IMR-90 (cell line): ENCODE data around the gene FASTKD1. TPM values are rescaled to one million over a fixed set of nuclear protein-coding genes. Genes with fewer than 3 reads are reported as not detected.

Experiments
- ATAC-seq: fragments of 200-7000 bp; cut with Tn5 transposase; 2 replicates; pipeline ENCODE4 v1.9.1; 2020; ENCODE audit warnings: low read depth, mild to moderate bottlenecking, moderate library complexity
- BruUV-seq: library from RNA; stranded (reverse); fragments of 400-500 nt; replicated peaks from 2 replicates; lab custom pipeline; 2021; lab: Mats Ljungman, UMichigan
- CTCF ChIA-PET: fragments of 300-600 bp; formaldehyde crosslinking; extraction: SDS; loops from one replicate; lab custom pipeline; 2021; ENCODE audit warnings: antibody characterized with exemption; lab: Yijun Ruan, JAX
- POLR2A ChIA-PET: fragments of 300-600 bp; sonication (Branson Sonifier 250); formaldehyde crosslinking; loops from one replicate; lab custom pipeline; 2022; ENCODE audit warnings: antibody characterized with exemption; ENCODE audit not compliant: unreplicated experiment; lab: Charles Lee
- DNase-seq: peaks from one replicate; pipeline ENCODE4 v3.0.0; 2013
- H2AFZ ChIP-seq: replicated peaks from 2 replicates; pipeline ENCODE3; 2013; ENCODE audit warnings: low read length, mild to moderate bottlenecking; ENCODE audit not compliant: poor library complexity
- H2AK5ac ChIP-seq: 2 replicates; pipeline ENCODE4 v1.6.1; 2013; ENCODE audit warnings: low read depth, low read length, inconsistent platforms
- H2AK9ac ChIP-seq: replicated peaks from 2 replicates; pipeline ENCODE3; 2013; ENCODE audit warnings: mild to moderate bottlenecking, low read depth, low read length, moderate library complexity; ENCODE audit not compliant: poor library complexity
- H2BK120ac ChIP-seq: 2 replicates; pipeline ENCODE4 v1.6.1; 2013; ENCODE audit warnings: low read depth, low read length, inconsistent platforms
- H2BK15ac ChIP-seq: 3 replicates; pipeline ENCODE4 v1.6.1; 2013; ENCODE audit warnings: low read depth, low read length, inconsistent platforms
- H2BK20ac ChIP-seq: 2 replicates; pipeline ENCODE4 v1.6.1; 2013; ENCODE audit warnings: low read depth, mild to moderate bottlenecking, inconsistent platforms, low read length, moderate library complexity
- H2BK5ac ChIP-seq: 2 replicates; pipeline ENCODE4 v1.6.1; 2013; ENCODE audit warnings: mild to moderate bottlenecking, low read depth, low read length, inconsistent platforms; ENCODE audit not compliant: poor library complexity, severe bottlenecking
- H3K14ac ChIP-seq: replicated peaks from 2 replicates; pipeline ENCODE4 v1.6.1; 2013; ENCODE audit warnings: low read depth, low read length, inconsistent platforms
- H3K18ac ChIP-seq: 2 replicates; pipeline ENCODE4 v1.6.1; 2013; ENCODE audit warnings: low read depth, low read length, control low read depth
- H3K23ac ChIP-seq: 2 replicates; pipeline ENCODE4 v1.6.1; 2013; ENCODE audit warnings: low read depth, low read length, inconsistent platforms
- H3K27ac ChIP-seq: 2 replicates; pipeline ENCODE4 v1.5.1; 2013; ENCODE audit warnings: mild to moderate bottlenecking, control low read depth, low read length; ENCODE audit not compliant: insufficient read depth
- H3K27me3 ChIP-seq: 2 replicates; pipeline ENCODE4 v1.6.1; 2013; ENCODE audit warnings: low read length; ENCODE audit not compliant: control insufficient read depth, insufficient read depth
- H3K36me3 ChIP-seq: 2 replicates; pipeline ENCODE4 v1.6.1; 2013; ENCODE audit warnings: low read length, mixed read lengths; ENCODE audit not compliant: control insufficient read depth, insufficient read depth
- H3K4ac ChIP-seq: 2 replicates; pipeline ENCODE4 v1.6.1; 2013; ENCODE audit warnings: low read depth, low read length, inconsistent platforms
- H3K4me1 ChIP-seq: 2 replicates; pipeline ENCODE4 v1.6.1; 2013; ENCODE audit warnings: low read length, mixed read lengths; ENCODE audit not compliant: control insufficient read depth, insufficient read depth
- H3K4me2 ChIP-seq: 2 replicates; pipeline ENCODE4 v1.6.1; 2013; ENCODE audit warnings: low read depth, mild to moderate bottlenecking, control low read depth, low read length, moderate library complexity
- H3K4me3 ChIP-seq: 2 replicates; pipeline ENCODE4 v1.5.1; 2013; ENCODE audit warnings: low read depth, mild to moderate bottlenecking, control low read depth, low read length, moderate library complexity; ENCODE audit not compliant: insufficient read depth
- H3K56ac ChIP-seq: 2 replicates; pipeline ENCODE4 v1.6.1; 2013; ENCODE audit warnings: low read length, inconsistent platforms; ENCODE audit not compliant: insufficient read depth; ENCODE audit errors: extremely low read depth
- H3K79me1 ChIP-seq, 2 experiments: 2 replicates each; pipeline ENCODE4 v1.6.1; 2013; ENCODE audit warnings: low read length in 2 of 2, inconsistent platforms in 1 of 2, low read depth in 1 of 2
- H3K9ac ChIP-seq: 2 replicates; pipeline ENCODE4 v1.6.1; 2013; ENCODE audit warnings: low read depth, low read length, control low read depth
- H3K9me1 ChIP-seq: 2 replicates; pipeline ENCODE4 v1.6.1; 2013; ENCODE audit warnings: low read length, inconsistent platforms; ENCODE audit not compliant: insufficient read depth
- H3K9me3 ChIP-seq: 2 replicates; pipeline ENCODE4 v1.6.1; 2013; ENCODE audit warnings: low read length; ENCODE audit not compliant: control insufficient read depth, insufficient read depth
- H4K20me1 ChIP-seq: 2 replicates; pipeline ENCODE4 v1.6.1; 2013; ENCODE audit warnings: low read length, inconsistent platforms; ENCODE audit not compliant: insufficient read depth
- H4K5ac ChIP-seq: 2 replicates; pipeline ENCODE4 v1.6.1; 2013; ENCODE audit warnings: mild to moderate bottlenecking, low read depth, low read length, control low read depth
- H4K8ac ChIP-seq, 2 experiments: 2 replicates each; pipeline ENCODE4 v1.6.1; 2013; ENCODE audit warnings: low read depth in 2 of 2, low read length in 2 of 2, control low read depth in 1 of 2, inconsistent platforms in 1 of 2
- H4K91ac ChIP-seq: 2 replicates; pipeline ENCODE4 v1.6.1; 2013; ENCODE audit warnings: low read depth, low read length, inconsistent platforms; ENCODE audit not compliant: insufficient read depth
- BHLHE40 ChIP-seq: fragments of 150-350 bp; IDR thresholded peaks from 2 replicates; pipeline ENCODE4 v1.6.1; 2016; ENCODE audit warnings: mild to moderate bottlenecking, low read depth, low read length
- CEBPB ChIP-seq: IDR thresholded peaks from 2 replicates; pipeline ENCODE4 v1.6.1; 2012; ENCODE audit warnings: low read depth, low read length, improper control_type of control experiment
- CHD1 ChIP-seq: IDR thresholded peaks from 2 replicates; pipeline ENCODE4 v1.6.1; 2012; ENCODE audit warnings: low read depth, low read length, improper control_type of control experiment
- FOS ChIP-seq: fragments of 150-350 bp; IDR thresholded peaks from 2 replicates; pipeline ENCODE4 v1.6.1; 2016; ENCODE audit warnings: low read depth, low read length
- MAFK ChIP-seq: IDR thresholded peaks from 2 replicates; pipeline ENCODE4 v1.6.1; 2012; ENCODE audit warnings: low read depth, low read length, improper control_type of control experiment
- MAZ ChIP-seq: IDR thresholded peaks from 2 replicates; pipeline ENCODE4 v1.6.1; 2012; ENCODE audit warnings: low read depth, mild to moderate bottlenecking, low read length, improper control_type of control experiment, moderate library complexity, borderline replicate concordance
- MXI1 ChIP-seq: IDR thresholded peaks from 2 replicates; pipeline ENCODE4 v1.6.1; 2012; ENCODE audit warnings: low read depth, mild to moderate bottlenecking, low read length, moderate library complexity, borderline replicate concordance
- NFE2L2 ChIP-seq: fragments of 150-350 bp; IDR thresholded peaks from 2 replicates; pipeline ENCODE4 v1.6.1; 2016; ENCODE audit warnings: low read depth, mild to moderate bottlenecking, low read length
- POLR2A ChIP-seq: IDR thresholded peaks from 2 replicates; pipeline ENCODE4 v1.6.1; 2012; ENCODE audit warnings: mild to moderate bottlenecking, low read depth, low read length
- RAD21 ChIP-seq: IDR thresholded peaks from 2 replicates; pipeline ENCODE4 v1.6.1; 2012; ENCODE audit warnings: low read length, improper control_type of control experiment
- RCOR1 ChIP-seq: IDR thresholded peaks from 2 replicates; pipeline ENCODE4 v1.6.1; 2012; ENCODE audit warnings: mild to moderate bottlenecking, low read length, improper control_type of control experiment; ENCODE audit not compliant: insufficient replicate concordance
- RFX5 ChIP-seq: IDR thresholded peaks from 2 replicates; pipeline ENCODE4 v1.8.0; 2012; ENCODE audit warnings: low read depth, mild to moderate bottlenecking, low read length, moderate library complexity
- SMC3 ChIP-seq: fragments of 150-350 bp; IDR thresholded peaks from 2 replicates; pipeline ENCODE4 v1.6.1; 2016; ENCODE audit warnings: low read depth, mild to moderate bottlenecking, antibody characterized with exemption, low read length, moderate library complexity
- WGBS, 2 experiments: methylation state at CpG; one replicate each; pipeline versions ENCODE4 v1.1.5 to v1.1.7; 2013; ENCODE audit warnings: missing lambda C conversion rate in 2 of 2; ENCODE audit not compliant: insufficient read length in 1 of 2; ENCODE audit errors: extremely low coverage in 2 of 2; 5-methylcytosine and 5-hydroxymethylcytosine counted together
- dilution Hi-C: fragments of 300-500 bp; cut with HindIII; formaldehyde crosslinking; loops from one replicate; pipeline ENCODE4 v1.14.3; 2018; ENCODE audit warnings: low sequenced_read_pairs; ENCODE audit not compliant: unreplicated experiment
- in situ Hi-C: fragments of 300-500 bp; cut with MboI; formaldehyde crosslinking; loops from 3 replicates; pipeline ENCODE4 v1.14.3; 2019; ENCODE audit warnings: low sequenced_read_pairs, inconsistent platforms, mixed read lengths
- intact Hi-C: fragments of 100-400 bp; cut with micrococcal nuclease; formaldehyde crosslinking; loops from 2 replicates; pipeline ENCODE4 v1.10.0; 2022
- polyA plus RNA-seq, 3 experiments: library from polyadenylated mRNA; depleted of rRNA; stranded (reverse); fragments of >200 nt; gene quantifications; 2 replicates each; pipeline ENCODE4 v1.2.3, GENCODE V29; 2012; ENCODE audit warnings: low replicate concordance in 1 of 3
- total RNA-seq: library from RNA; depleted of rRNA; stranded (reverse); fragments of >200 nt; gene quantifications from 2 replicates; pipeline ENCODE4 v1.2.3, GENCODE V29; 2012
- TF ChIP-seq, protein P1 (sequence below): fragments of 150-350 bp; IDR thresholded peaks from 2 replicates; pipeline ENCODE4 v1.6.1; 2016; ENCODE audit warnings: low read depth, mild to moderate bottlenecking, low read length, moderate library complexity, borderline replicate concordance
- TF ChIP-seq, protein P2 (sequence below): fragments of 150-350 bp; IDR thresholded peaks from 2 replicates; pipeline ENCODE4 v1.6.1; 2017; ENCODE audit warnings: mild to moderate bottlenecking, antibody characterized with exemption, low read length, low read depth
- TF ChIP-seq, protein P3 (sequence below): conservative IDR thresholded peaks from 2 replicates; pipeline ENCODE4 v1.5.1; 2012; ENCODE audit warnings: mild to moderate bottlenecking, low read depth, low read length, improper control_type of control experiment

FASTKD1 gene
- total and polyA plus RNA-seq, 2 of the 4 experiments (the other 2 are of a cell fraction): 11.4 to 11.5 TPM

DNA sequence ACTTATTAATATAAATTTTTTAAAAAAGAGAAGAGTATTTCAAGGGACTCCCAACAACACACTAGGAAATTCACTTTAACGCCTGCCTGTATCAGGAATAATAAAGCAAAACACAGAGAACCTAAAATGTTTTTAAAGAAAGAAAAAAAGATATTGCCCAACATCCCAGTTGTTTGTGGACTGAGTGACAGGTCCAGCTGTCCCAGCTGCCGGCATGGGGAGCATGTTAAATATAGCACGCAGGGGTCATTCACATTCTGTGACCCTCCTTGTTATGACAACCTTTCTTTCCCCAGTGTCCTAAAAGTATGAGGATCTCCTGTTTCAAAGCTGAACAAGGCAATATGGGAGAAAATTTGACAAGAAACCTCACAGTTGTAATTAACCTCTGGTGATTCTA is 59.7 kb downstream of the FASTKD1 start:
- BruUV-seq: no TSS peak
- POLR2A ChIA-PET: no interaction called here
- no peak overlapping the region for H3K9ac ChIP-seq
- no peak overlapping the region for H2AFZ ChIP-seq
- no peak for DNase-seq
- no peak overlapping the region for H4K8ac ChIP-seq
- intact Hi-C loops: no loop called here
- TF ChIP-seq NFE2L2 (no peak), RCOR1 (no peak), FOS (no peak), MAZ (no peak), RAD21 (no peak), CEBPB (no peak), BHLHE40 (no peak), MXI1 (no peak), CHD1 (no peak), RFX5 (no peak), POLR2A (no peak), SMC3 (no peak), MAFK (no peak)
- TF ChIP-seq, protein P1, sequence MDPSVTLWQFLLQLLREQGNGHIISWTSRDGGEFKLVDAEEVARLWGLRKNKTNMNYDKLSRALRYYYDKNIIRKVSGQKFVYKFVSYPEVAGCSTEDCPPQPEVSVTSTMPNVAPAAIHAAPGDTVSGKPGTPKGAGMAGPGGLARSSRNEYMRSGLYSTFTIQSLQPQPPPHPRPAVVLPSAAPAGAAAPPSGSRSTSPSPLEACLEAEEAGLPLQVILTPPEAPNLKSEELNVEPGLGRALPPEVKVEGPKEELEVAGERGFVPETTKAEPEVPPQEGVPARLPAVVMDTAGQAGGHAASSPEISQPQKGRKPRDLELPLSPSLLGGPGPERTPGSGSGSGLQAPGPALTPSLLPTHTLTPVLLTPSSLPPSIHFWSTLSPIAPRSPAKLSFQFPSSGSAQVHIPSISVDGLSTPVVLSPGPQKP: no peak
- TF ChIP-seq, protein P2, sequence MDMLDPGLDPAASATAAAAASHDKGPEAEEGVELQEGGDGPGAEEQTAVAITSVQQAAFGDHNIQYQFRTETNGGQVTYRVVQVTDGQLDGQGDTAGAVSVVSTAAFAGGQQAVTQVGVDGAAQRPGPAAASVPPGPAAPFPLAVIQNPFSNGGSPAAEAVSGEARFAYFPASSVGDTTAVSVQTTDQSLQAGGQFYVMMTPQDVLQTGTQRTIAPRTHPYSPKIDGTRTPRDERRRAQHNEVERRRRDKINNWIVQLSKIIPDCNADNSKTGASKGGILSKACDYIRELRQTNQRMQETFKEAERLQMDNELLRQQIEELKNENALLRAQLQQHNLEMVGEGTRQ: no peak
- TF ChIP-seq, protein P3, sequence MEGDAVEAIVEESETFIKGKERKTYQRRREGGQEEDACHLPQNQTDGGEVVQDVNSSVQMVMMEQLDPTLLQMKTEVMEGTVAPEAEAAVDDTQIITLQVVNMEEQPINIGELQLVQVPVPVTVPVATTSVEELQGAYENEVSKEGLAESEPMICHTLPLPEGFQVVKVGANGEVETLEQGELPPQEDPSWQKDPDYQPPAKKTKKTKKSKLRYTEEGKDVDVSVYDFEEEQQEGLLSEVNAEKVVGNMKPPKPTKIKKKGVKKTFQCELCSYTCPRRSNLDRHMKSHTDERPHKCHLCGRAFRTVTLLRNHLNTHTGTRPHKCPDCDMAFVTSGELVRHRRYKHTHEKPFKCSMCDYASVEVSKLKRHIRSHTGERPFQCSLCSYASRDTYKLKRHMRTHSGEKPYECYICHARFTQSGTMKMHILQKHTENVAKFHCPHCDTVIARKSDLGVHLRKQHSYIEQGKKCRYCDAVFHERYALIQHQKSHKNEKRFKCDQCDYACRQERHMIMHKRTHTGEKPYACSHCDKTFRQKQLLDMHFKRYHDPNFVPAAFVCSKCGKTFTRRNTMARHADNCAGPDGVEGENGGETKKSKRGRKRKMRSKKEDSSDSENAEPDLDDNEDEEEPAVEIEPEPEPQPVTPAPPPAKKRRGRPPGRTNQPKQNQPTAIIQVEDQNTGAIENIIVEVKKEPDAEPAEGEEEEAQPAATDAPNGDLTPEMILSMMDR: no peak
- no peak overlapping the region for H4K91ac ChIP-seq
- no peak overlapping the region for H3K4ac ChIP-seq
- no peak overlapping the region for H3K4me2 ChIP-seq
- in situ Hi-C loops: no loop called here
- H3K4me3 ChIP-seq: no peak overlapping the region
- no peak overlapping the region for H3K14ac ChIP-seq
- no peaks in the 10 kb centered on the region for H3K36me3 ChIP-seq
- H4K20me1 ChIP-seq: no peaks in the 10 kb centered on the region
- dilution Hi-C loops: no loop called here
- no peaks in the 10 kb centered on the region for H3K27me3 ChIP-seq
- no peak overlapping the region for H3K23ac ChIP-seq
- no peak overlapping the region for H2BK20ac ChIP-seq
- 0 out of 3 replicates have a peak overlapping the region, but pooled peaks have one; percentile 22 for H2BK15ac ChIP-seq
- H2AK9ac ChIP-seq: no peak overlapping the region
- H3K56ac ChIP-seq: no peak overlapping the region
- H3K4me1 ChIP-seq: peaks cover 2% of the 10 kb centered on the region; the same call in 1 of the 2 replicates
- no peak overlapping the region for H3K18ac ChIP-seq
- no CpG with 5 or more reads among the region's 3 CpGs for WGBS, 2 experiments
- H3K27ac ChIP-seq: no peak overlapping the region
- H2BK5ac ChIP-seq: no peak overlapping the region
- no peak for ATAC-seq
- H3K9me1 ChIP-seq: peaks cover 5% of the 10 kb centered on the region; the same call in 1 of the 2 replicates
- H2AK5ac ChIP-seq: no peak overlapping the region
- CTCF ChIA-PET: no interaction called here
- H2BK120ac ChIP-seq: no peak overlapping the region
- H3K9me3 ChIP-seq: no peaks in the 10 kb centered on the region
- H4K5ac ChIP-seq: no peak overlapping the region
- no peaks in the 10 kb centered on the region for H3K79me1 ChIP-seq
